Renal pelvis (tissue), 12 donors: ENCODE measurements around the gene ADM. TPM values are rescaled to one million over a fixed set of nuclear protein-coding genes. Genes with fewer than 3 reads are reported as not detected.
"Not testable (repeated sequence)": the region's sequence is repeated elsewhere in the genome, so short reads cannot be mapped to it uniquely, and the experiment has no call there.

Source experiments
- DNase-seq: peaks from one replicate; pipeline ENCODE4 v3.0.0-alpha.2; 2013
- long read RNA-seq, 16 experiments: transcript quantifications; one replicate each; lab custom pipeline, GENCODE V29; 2026
- polyA plus RNA-seq, 3 donors: library from polyadenylated mRNA; unstranded; fragments of 120-200 nt; gene quantifications; one replicate each; pipeline ENCODE4 v1.2.1, GENCODE V29; 2013; ENCODE audit not compliant: insufficient read length in 3 of 3

ADM gene, protein sequence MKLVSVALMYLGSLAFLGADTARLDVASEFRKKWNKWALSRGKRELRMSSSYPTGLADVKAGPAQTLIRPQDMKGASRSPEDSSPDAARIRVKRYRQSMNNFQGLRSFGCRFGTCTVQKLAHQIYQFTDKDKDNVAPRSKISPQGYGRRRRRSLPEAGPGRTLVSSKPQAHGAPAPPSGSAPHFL
- polyA plus RNA-seq, result 10 to 100 TPM in 1 of 3 donors, 1 to 10 TPM in 2; 9.2 to 10.3 (median 9.4) TPM
- long read RNA-seq, donor 1, transcript ADM-201 (4 exons, 1,885 nt), result major isoform, 5 of 5 reads
- long read RNA-seq, donor 1, partial matches to known transcripts, result 0 of 5 reads
- long read RNA-seq, donor 1, other reads (novel, unspliced or antisense), result 0 of 5 reads
- long read RNA-seq, donor 2, partial matches to known transcripts, result 0 of 8 reads
- long read RNA-seq, donor 2, other reads (novel, unspliced or antisense), result 0 of 8 reads
- long read RNA-seq, donor 3, transcript ADM-201 (4 exons, 1,885 nt), result major isoform, 6 of 7 reads
- long read RNA-seq, donor 3, partial matches to known transcripts, result 0 of 7 reads
- long read RNA-seq, donor 3, other reads (novel, unspliced or antisense), result 0 of 7 reads
- long read RNA-seq, donor 4, partial matches to known transcripts, result 0 of 5 reads
- long read RNA-seq, donor 4, other reads (novel, unspliced or antisense), result 0 of 5 reads
- long read RNA-seq, donor 5, partial matches to known transcripts, result 0 of 2 reads
- long read RNA-seq, donor 5, other reads (novel, unspliced or antisense), result 0 of 2 reads
- long read RNA-seq, donor 6, partial matches to known transcripts, result 0 of 1 reads
- long read RNA-seq, donor 6, other reads (novel, unspliced or antisense), result 0 of 1 reads
- long read RNA-seq, donor 7, partial matches to known transcripts, result 0 of 5 reads
- long read RNA-seq, donor 7, other reads (novel, unspliced or antisense), result 0 of 5 reads
- long read RNA-seq, donor 8, partial matches to known transcripts, result 0 of 3 reads
- long read RNA-seq, donor 8, other reads (novel, unspliced or antisense), result 0 of 3 reads
- long read RNA-seq, donor 9, transcript ADM-201 (4 exons, 1,885 nt), result major isoform, 8 of 11 reads
- long read RNA-seq, donor 9, partial matches to known transcripts, result 0 of 11 reads
- long read RNA-seq, donor 9, other reads (novel, unspliced or antisense), result 0 of 11 reads
- long read RNA-seq, donor 10, partial matches to known transcripts, result 0 of 3 reads
- long read RNA-seq, donor 10, other reads (novel, unspliced or antisense), result 0 of 3 reads
- long read RNA-seq, donor 11, partial matches to known transcripts, result 0 of 2 reads
- long read RNA-seq, donor 11, other reads (novel, unspliced or antisense), result 0 of 2 reads
- long read RNA-seq, donor 12, transcript ADM-201 (4 exons, 1,885 nt), result major isoform, 8 of 11 reads
- long read RNA-seq, donor 12, partial matches to known transcripts, result 0 of 11 reads
- long read RNA-seq, donor 12, other reads (novel, unspliced or antisense), result 0 of 11 reads
- long read RNA-seq, donor 13, partial matches to known transcripts, result 0 of 1 reads
- long read RNA-seq, donor 13, other reads (novel, unspliced or antisense), result 0 of 1 reads
- long read RNA-seq, donor 14, result 0 reads
- long read RNA-seq, donor 15, partial matches to known transcripts, result 0 of 5 reads
- long read RNA-seq, donor 15, other reads (novel, unspliced or antisense), result 0 of 5 reads
- long read RNA-seq, donor 16, partial matches to known transcripts, result 0 of 1 reads
- long read RNA-seq, donor 16, other reads (novel, unspliced or antisense), result 0 of 1 reads

DNA sequence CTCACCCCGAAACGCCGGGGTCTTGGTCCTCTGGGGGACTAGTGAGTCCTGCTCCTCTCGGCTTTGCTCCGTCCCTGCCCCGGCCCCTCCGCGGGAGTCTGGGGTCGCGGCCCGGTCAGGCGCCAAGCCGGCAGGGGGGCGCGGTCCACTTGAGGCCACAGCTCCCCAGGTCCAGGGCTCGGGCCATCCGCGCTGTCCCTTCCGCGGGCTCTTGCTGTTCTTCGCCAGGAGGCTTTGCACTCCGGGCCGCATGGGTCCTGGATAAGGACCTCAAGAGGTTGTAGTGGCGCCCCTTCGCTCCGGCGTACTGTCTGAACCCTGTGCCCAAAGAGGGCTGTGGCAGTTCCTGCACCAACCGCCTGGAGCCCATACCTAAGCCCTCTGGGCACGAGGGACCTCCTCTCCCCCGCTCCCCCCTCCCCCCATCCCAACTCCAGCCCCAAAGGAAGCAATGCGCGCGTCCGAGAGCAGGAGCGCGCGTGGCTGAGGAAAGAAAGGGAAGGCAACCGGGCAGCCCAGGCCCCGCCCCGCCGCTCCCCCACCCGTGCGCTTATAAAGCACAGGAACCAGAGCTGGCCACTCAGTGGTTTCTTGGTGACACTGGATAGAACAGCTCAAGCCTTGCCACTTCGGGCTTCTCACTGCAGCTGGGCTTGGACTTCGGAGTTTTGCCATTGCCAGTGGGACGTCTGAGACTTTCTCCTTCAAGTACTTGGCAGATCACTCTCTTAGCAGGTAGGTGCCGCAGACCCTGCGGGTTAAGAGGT is at the start of gene ADM:
TSS of gene ADM (plus strand) at position 579 of the 767 bp plus-strand sequence. CDS start 628 bp downstream, outside the sequence.
- peak; percentile 83 for DNase-seq

DNA sequence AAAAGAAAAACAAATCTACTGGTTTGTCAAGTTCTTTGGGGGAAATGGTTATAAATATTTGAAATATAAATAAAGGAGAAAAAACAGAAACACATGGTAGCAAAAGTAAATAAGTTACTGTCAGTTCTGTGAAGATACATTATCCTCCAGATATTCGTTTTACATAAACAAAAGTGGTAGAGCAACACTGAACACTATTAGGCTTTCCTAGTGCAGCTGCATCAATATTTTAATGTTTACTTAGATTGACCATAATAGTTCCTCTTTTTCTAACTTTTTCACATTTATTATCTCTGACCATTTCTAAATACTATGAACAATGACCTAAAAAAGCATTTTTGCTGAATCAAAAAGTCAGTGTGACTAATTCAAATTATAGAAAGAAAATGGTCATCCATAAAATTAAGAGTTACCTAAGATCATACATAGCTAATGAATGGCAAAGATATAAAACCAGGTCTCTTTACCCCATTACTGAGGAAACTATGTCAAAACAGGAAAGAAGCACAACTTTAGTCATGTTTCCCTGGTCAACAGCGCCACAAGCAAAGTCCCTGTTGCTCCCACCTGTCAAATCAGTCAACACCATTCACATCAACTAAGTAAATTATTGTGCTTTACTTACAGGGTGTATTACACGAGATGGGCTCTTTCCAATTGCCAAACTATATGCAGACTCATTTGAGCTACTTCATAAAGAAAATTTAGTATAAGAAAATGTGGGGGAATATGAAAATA is 49.3 kb upstream of the ADM start:
- no peak for DNase-seq

DNA sequence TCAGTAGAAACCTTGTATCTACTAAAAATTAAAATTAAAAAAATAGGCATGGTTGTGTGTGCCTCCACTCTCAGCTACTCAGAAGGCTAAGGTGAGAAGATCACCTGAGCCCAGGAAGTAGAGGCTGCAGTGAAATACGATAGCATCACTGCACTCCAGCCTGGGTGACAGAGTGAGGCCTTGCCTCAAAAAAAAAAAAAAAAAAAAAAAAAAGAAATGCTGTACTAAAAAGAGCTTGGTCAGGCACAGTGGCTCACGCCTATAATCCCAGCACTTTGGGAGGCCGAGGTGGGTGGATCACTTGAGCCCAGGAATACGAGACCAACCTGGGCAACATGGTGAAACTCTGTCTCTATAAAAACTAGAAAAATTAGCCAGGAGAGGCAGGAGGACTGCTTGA is 47.4 kb upstream of the ADM start:
- no peak for DNase-seq

DNA sequence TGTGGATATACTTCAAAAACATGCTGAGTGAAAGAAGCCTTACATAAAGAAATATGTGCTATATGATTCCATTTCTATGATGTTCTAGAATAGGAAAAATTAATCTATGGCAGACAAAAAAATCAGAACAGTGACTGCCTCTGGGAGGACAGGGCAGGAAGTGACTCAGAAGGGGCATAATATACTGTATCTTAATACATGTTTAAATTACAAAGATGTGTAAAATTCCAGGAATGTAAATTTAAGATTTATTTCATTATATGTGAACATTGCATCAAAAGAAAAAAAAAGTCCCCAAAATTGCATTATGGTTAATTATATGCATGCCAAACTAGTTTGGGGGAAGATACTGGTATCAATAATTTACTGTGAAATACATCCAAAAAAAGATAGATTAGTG is 43.1 kb upstream of the ADM start:
- DNase-seq, result no peak

DNA sequence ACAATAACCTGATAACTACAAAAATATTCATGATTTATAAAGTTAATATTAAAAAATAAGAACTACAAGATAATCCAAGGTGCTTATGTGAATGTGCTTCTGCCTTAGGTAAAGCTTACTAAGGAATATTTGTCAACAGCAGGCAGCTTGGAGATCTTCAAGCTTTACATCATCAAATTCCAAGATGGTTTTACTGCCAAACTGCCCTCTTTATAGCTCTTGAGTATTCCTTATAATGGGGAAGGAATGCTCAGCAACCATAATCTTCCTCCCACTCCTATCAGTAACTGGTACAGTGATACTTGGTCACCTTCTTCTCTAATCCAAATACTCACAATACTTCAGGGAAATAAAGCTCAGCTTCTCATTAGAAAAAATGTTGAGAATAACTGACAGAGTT is 40.9 kb upstream of the ADM start:
- no peak for DNase-seq

DNA sequence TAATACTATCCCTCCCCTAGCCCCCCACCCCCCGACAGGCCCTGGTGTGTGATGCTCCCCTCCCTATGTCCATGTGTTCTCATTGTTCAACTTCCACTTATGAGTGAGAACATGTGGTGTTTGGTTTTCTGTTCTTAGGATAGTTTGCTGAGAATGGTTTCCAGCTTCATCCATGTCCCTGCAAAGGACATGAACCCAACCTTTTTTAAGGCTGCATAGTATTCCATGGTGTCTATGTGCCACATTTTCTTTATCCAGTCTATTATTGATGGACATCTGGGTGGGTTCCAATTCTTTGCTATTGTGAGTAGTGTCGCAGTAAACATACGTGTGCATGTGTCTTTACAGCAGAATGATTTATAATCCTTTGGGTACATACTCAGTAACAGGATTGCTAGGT is 40.2 kb upstream of the ADM start:
- DNase-seq, result not testable (repeated sequence)

DNA sequence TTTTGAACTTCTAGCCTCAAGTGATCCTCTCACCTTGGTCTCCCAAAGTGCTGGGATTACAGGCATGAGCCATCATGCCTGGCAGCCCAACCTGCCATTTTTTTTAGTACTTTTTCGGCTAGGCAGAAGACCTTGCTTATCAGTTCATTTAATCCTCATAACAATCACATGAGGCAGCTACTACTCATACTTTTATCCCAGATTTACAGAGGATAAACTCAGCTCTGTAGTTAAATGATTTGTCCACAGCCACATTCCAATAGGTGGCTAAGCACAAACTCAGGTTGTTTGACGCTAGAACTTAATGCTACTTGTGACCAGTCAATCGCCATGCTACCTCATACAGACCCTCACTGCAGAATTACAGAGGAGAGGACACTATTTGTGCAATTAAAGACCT is 38.9 kb upstream of the ADM start:
- DNase-seq, result no peak

DNA sequence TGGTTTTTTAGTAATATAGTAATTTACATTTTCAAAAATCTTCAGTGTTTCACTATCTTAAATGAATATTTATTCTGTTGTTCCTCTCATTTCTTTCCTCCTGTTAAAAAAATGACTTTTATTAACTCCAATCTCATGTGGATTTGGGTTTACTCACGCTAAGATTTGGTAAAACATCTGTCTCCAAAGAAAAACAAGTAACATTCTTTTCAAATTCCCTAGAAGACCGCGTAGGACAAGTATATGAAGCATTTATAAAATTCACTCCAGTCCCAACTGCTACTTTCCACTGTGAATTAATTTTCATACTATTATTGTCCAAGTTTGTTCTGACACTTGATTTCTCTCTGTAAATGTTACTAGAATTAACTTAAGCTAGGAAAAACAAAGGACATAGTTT is 37.1 kb upstream of the ADM start:
- no peak for DNase-seq

DNA sequence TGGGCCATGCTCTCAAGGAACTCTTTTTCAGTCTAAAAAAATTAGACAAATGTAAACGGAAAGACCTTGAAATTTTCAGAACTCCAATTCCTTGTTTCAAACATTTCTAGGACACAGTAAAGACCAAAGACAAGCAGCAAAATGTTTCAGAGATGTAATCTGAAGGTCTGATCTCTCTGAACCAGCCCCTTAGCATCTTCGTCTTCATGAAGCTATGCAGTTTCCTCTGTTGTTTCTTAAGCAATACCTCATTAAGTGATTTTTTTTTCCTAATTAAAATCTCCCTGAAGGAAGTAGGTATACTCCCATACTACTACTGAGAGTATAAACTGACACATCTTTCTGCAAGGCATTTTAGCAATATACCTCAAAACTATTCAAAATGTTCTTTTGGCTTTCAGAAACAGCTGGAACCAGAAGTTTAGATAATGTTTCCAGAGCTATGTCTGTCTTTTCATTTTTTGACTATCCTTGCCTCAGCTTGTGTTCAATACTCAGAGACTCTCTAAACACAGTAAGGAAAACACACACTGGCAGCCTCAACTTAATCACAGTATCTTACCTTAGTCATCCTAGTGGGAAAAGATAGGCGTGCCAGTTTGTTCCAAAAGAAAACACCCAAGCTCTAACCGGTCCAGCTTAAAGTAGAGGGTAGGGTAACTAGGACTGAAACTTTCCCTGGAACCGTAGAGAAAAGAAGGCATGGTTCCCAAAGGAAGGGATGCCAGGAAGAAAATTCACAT is 36.0 kb upstream of the ADM start:
- no peak for DNase-seq

DNA sequence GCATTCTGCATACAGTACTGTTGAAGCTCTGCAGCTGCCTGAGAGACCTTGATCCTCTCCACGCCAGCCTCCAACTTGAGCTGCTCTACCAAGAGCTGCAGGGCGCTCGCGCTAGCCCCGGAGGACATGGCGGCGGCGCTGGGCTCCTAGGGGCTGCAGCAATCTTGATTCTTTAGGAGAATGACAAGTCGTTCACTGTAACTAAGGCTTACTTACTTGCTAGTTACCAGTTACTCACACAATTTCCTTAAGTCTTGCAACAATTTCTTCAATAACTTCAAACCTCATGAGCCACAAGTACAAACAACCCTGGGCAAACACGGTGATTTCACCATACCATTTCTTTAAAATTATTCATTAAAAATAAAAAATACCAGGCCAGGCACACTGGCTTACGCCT is 32.7 kb upstream of the ADM start:
- no peak for DNase-seq

DNA sequence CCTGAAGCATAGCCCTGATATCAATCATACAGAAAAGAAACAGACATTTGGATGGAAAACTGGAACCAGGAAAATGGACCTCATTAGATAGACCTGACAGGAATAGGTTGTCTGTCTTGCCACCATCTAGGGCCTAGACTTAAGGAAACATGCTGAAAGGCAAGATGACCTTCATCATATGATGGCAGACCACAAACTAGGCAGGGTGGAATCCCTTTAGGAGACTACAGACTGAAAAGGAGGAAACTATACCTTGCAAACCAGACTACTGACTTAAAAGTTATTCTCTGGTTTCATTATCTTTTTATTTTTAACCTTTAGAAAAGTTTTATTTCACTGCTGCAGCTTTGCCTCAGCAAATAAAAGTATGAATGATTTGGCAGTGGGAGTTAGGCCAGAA is 31.1 kb upstream of the ADM start:
- no peak for DNase-seq

DNA sequence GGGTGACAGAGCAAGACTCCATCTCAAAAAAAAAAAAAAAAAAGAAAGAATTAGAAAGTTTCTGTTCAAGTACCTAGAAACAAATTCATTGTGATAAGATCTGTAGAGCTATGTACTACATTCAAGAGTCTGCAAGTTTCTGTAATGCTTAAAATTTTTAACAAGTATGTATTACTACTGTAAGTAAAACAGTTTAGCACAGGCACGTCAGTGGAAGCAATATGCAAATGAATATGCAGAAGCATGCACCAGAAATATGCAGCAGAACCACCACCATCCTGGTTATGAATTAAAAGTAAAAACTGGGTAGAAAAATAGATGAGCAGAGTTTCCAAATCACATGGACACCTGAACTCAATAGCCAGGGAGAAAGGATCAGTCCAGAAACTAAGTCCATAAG is 30.1 kb upstream of the ADM start:
- no peak for DNase-seq

DNA sequence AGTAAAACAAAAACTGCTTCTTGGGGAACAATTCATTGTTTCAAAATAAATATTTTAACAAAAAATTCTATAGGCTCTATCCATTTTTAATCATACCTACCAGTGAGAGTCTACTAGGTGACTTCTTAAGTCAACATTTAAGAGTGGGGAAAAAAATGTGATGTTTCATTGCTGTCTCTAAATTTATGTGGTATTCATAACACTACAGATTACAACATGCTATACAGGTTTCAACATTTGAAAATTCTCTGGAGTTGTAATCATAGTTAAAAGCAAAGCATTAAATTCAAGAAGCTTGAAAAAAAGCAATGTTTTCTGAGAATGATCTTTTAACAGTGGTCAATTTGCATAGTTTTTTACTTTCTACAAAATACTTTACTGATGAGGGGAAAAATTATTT is 29.2 kb upstream of the ADM start:
- no peak for DNase-seq

DNA sequence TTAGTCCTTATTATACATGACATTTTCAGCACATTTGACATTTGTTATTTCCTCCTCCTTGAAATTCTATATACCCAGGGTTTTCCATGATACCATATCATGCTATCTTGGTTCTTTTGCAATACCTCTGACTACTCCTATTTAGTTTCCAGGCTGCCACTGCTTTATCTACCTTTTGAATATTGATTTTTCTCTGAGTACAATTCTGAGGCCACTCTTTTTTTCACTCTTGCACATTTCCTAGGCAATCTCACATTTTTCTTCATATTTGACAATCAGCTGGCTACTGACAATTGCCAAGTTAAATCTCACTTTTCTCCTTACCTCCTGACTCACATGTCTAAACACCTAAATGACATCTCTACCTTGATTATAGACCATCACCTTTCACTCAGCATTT is 22.8 kb upstream of the ADM start:
- DNase-seq, result no peak

DNA sequence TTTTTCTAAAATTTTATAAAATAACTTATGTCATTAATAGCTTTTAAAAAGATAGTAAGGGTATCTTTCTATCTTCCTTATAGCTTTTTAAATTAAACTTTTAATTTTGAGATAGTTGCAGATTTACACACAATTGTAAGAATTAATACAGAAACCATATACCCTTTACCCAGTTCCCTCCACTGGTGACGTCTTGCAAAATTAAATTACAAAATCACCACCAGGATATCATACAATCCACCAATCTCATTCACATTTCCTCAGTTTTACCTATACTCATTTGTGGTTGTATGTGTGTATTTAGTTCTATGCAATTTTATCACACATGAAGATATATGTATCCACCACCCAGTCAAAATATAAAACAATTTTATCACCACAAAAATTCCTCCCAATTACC is 20.9 kb upstream of the ADM start:
- no peak for DNase-seq

DNA sequence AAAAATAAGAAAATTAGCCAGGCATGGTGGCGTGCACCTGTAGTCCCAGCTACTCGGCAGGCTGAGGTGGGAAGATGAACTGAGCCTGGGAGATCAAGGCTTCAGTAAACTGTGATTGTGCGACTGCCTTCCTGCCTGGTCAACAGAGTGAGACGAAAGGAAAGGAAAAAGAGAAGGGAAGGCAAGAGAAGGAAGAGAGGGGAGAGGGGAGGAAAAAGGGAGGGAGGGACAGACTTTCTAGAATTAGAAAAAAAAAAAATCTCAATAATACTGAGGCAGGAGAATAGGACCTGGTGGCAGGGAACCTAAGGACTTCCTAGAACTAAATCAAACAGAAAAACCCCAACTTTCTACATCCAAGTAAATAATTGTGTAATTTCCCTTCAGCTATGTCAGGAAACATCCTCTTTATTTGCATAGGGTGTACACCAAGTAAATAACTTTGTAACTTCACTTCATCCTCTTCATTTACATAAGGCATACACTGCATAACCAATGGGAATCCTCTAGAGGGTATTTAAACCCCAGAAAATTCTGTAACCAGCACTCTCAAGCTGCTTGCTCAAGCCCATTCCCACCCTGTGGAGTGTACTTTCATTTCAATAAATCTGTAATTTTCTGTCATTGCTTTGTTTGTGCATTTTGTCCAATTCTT is 19.6 kb upstream of the ADM start:
- no peak for DNase-seq

DNA sequence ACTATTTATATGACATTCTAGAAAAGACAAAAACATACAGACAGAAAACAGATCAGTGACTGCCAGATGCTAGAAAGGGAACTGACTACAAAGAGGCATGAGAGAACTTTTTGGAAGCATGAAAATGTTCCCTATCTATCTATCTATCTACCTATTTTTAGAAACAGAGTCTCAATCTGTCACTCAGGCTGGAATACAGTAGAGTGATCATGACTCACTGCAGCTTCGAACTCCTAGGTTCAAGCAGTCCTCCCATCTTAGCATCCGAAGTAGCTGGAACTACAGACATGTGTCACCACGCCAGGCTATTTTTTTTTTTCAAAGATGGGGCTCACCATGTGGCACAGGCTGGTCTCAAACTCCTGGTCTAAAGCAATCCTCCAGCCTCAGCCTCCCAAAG is 17.7 kb upstream of the ADM start:
- DNase-seq, result no peak
